NCI-H1694 (cell line): ENCODE results near the gene TCAP.
A peak's percentile ranks its signal among the peaks of the same experiment; 100 is the strongest.
"Not testable (repeated sequence)": the region's sequence is repeated elsewhere in the genome, so short reads cannot be mapped to it uniquely, and the experiment has no call there.

Experiments
- DNase-seq: peaks from one replicate; lab custom pipeline; 2025; lab: John Stamatoyannopoulos, UW

Gene TCAP

GRCh38 chr17:39706383-39706782 is 41.2 kb downstream of the TCAP start:
- DNase-seq, result no peak

- no peak for DNase-seq
Measured at GRCh38 chr17:39706921-39707337, 41.8 kb downstream of the TCAP start.

- no peak for DNase-seq
Measured at GRCh38 chr17:39709319-39709997, 44.3 kb downstream of the TCAP start.

GRCh38 chr17:39709998-39710964 is 45.1 kb downstream of the TCAP start:
- DNase-seq, result peak; percentile 51

- DNase-seq, result not testable (repeated sequence)
Measured at GRCh38 chr17:39711071-39711470, 45.9 kb downstream of the TCAP start.

GRCh38 chr17:39711851-39712250 is 46.7 kb downstream of the TCAP start:
- DNase-seq, result no peak

GRCh38 chr17:39714234-39714633 is 49.1 kb downstream of the TCAP start:
- DNase-seq, result no peak

- no peak for DNase-seq
Measured at GRCh38 chr17:39715375-39716072, 50.4 kb downstream of the TCAP start.
